ENCODE results near the gene ZEB2. TPM values are rescaled to one million over a fixed set of nuclear protein-coding genes. Genes with fewer than 3 reads are reported as not detected.

ZEB2 gene
- total and polyA plus RNA-seq, 2 donors from 2014 or later = 8.3 to 136 TPM

DNA sequence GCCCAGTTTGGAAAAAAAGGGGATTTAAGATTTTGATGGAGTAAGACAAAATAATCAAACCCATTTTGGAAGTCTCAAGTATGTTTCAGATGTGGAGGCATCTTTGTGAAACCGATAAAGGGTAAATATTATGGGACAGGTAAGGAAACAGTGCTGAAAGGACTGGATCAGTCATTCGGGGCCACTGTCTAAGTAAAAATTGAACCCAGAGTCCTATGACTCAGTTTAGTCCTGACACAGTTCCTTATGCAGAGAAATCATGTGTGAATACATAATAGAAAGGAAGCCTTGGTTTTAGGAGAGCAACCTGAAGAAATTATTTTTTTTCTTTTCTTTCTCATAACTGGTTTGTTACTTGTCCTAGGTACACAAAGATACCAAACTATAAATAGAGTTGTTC is 15.4 kb upstream of the ZEB2 start:
- Histone ChIP-seq H3K9me3 (ENCODE audit: control insufficient read depth in 2 of 3, insufficient read depth in 1 of 3, low read length in 3 of 3) (no peaks in the 10 kb centered on the region), H3K4me3 (ENCODE audit: low read length in 3 of 3) (no peak overlapping the region), H3K9ac (ENCODE audit: low read length in 3 of 3) (no peak overlapping the region), H3K27ac (ENCODE audit: low read depth in 2 of 2, low read length in 2 of 2) (no peak overlapping the region), H3K4me1 (ENCODE audit: control insufficient read depth in 2 of 3, insufficient read depth in 2 of 3, low read depth in 1 of 3, low read length in 3 of 3) (no peaks in the 10 kb centered on the region), H3K27me3 (ENCODE audit: control insufficient read depth, insufficient read depth, low read length) (no peaks in the 10 kb centered on the region), H3K36me3 (ENCODE audit: control insufficient read depth in 2 of 3, insufficient read depth in 3 of 3, low read length in 3 of 3) (no peaks in the 10 kb centered on the region)
- intact Hi-C loops (cut with DNase I) = no loop called here
- DNase-seq (no peak), FAIRE-seq (no peak)
- TF ChIP-seq, protein P1, sequence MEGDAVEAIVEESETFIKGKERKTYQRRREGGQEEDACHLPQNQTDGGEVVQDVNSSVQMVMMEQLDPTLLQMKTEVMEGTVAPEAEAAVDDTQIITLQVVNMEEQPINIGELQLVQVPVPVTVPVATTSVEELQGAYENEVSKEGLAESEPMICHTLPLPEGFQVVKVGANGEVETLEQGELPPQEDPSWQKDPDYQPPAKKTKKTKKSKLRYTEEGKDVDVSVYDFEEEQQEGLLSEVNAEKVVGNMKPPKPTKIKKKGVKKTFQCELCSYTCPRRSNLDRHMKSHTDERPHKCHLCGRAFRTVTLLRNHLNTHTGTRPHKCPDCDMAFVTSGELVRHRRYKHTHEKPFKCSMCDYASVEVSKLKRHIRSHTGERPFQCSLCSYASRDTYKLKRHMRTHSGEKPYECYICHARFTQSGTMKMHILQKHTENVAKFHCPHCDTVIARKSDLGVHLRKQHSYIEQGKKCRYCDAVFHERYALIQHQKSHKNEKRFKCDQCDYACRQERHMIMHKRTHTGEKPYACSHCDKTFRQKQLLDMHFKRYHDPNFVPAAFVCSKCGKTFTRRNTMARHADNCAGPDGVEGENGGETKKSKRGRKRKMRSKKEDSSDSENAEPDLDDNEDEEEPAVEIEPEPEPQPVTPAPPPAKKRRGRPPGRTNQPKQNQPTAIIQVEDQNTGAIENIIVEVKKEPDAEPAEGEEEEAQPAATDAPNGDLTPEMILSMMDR (IDR thresholded peaks at IDR 0.05; ENCODE audit: borderline replicate concordance, extremely low read depth, insufficient read depth) = no peak

DNA sequence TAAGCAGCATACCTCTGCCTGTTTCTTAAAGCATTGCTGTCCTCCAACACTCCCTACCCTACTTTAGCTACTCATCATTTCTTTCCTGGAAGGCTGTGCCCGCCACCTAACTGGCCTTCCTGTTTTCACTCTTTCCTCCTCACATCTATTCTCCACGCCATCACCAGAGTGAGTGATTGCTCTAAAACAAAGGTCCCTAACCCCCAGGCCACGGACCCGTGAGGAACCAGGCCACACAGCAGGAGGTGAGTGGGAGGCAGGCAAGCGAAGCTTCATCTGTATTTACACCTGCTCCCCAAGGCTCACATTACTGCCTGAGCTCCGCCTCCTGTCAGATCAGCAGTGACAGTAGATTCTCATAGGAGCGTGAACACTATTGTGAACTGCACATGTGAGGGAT is 13.3 kb upstream of the ZEB2 start:
- no peaks in the 10 kb centered on the region for H3K4me1 ChIP-seq (ENCODE audit: control insufficient read depth in 2 of 3, insufficient read depth in 2 of 3, low read depth in 1 of 3, low read length in 3 of 3)
- no peaks in the 10 kb centered on the region for H3K9me3 ChIP-seq (ENCODE audit: control insufficient read depth in 2 of 3, insufficient read depth in 1 of 3, low read length in 3 of 3)
- TF ChIP-seq, protein P1 (IDR thresholded peaks at IDR 0.05; ENCODE audit: borderline replicate concordance, extremely low read depth, insufficient read depth) = no peak
- no peak overlapping the region for H3K9ac ChIP-seq (ENCODE audit: low read length in 3 of 3)
- intact Hi-C loops (cut with DNase I) = no loop called here
- H3K4me3 ChIP-seq (ENCODE audit: low read length in 3 of 3) = no peak overlapping the region
- no peaks in the 10 kb centered on the region for H3K27me3 ChIP-seq (ENCODE audit: control insufficient read depth, insufficient read depth, low read length)
- H3K27ac ChIP-seq (ENCODE audit: low read depth in 2 of 2, low read length in 2 of 2) = no peak overlapping the region
- DNase-seq (no peak), FAIRE-seq (no peak)
- no peaks in the 10 kb centered on the region for H3K36me3 ChIP-seq (ENCODE audit: control insufficient read depth in 2 of 3, insufficient read depth in 3 of 3, low read length in 3 of 3)

DNA sequence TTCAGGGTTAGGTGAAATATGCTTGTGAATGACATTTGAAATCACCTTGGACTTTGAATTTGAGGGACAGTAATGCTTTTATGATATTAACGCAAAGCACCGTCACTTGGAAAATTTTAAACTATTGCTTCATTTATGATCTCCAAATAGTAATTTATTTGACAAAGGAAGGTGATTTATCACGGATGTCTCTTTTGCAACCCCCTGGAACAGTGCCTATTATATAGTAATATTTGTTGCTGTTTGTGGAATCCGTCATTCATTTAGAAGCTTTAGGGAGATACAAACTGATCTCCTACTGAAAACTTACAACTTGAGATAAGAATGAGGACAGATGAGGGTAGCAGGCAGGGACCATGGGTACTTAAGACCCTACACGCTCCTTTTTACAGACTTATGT is 10.7 kb upstream of the ZEB2 start:
- no peak for FAIRE-seq
- Histone ChIP-seq H3K36me3 (ENCODE audit: control insufficient read depth in 2 of 3, insufficient read depth in 3 of 3, low read length in 3 of 3) (no peaks in the 10 kb centered on the region), H3K27ac (ENCODE audit: low read depth in 2 of 2, low read length in 2 of 2) (no peak overlapping the region), H3K27me3 (ENCODE audit: control insufficient read depth, insufficient read depth, low read length) (no peaks in the 10 kb centered on the region), H3K9ac (ENCODE audit: low read length in 3 of 3) (no peak overlapping the region), H3K9me3 (ENCODE audit: control insufficient read depth in 2 of 3, insufficient read depth in 1 of 3, low read length in 3 of 3) (no peaks in the 10 kb centered on the region), H3K4me1 (ENCODE audit: control insufficient read depth in 2 of 3, insufficient read depth in 2 of 3, low read depth in 1 of 3, low read length in 3 of 3) (no peaks in the 10 kb centered on the region), H3K4me3 (ENCODE audit: low read length in 3 of 3) (no peak overlapping the region)
- TF ChIP-seq, protein P1 (IDR thresholded peaks at IDR 0.05; ENCODE audit: borderline replicate concordance, extremely low read depth, insufficient read depth) = no peak
- DNase-seq = no peak
- intact Hi-C loops (cut with DNase I) = no loop called here

DNA sequence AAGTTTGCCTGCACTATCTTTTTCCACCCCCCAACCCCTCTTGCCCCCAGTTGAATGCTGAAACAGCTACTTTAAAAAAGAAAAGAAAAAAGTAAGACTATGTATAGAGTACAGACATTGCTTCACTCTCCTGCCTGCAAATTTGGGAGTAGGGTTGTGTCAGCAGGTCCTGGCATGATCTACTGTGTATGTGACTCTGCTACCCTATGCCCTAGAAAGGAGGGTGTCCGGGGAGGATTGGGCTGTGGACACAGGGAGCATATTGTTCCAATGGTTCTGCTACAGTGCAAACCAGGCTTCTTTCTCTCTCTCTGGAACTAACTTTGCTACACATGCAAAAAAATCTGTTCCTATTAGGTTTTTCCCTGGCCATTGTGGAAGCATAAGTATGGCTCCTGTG is 9.9 kb upstream of the ZEB2 start:
- Histone ChIP-seq H3K27me3 (ENCODE audit: control insufficient read depth, insufficient read depth, low read length) (no peaks in the 10 kb centered on the region), H3K36me3 (ENCODE audit: control insufficient read depth in 2 of 3, insufficient read depth in 3 of 3, low read length in 3 of 3) (no peaks in the 10 kb centered on the region), H3K4me1 (ENCODE audit: control insufficient read depth in 2 of 3, insufficient read depth in 2 of 3, low read depth in 1 of 3, low read length in 3 of 3) (no peaks in the 10 kb centered on the region), H3K9me3 (ENCODE audit: control insufficient read depth in 2 of 3, insufficient read depth in 1 of 3, low read length in 3 of 3) (no peaks in the 10 kb centered on the region), H3K27ac (ENCODE audit: low read depth in 2 of 2, low read length in 2 of 2) (no peak overlapping the region), H3K9ac (ENCODE audit: low read length in 3 of 3) (no peak overlapping the region), H3K4me3 (ENCODE audit: low read length in 3 of 3) (no peak overlapping the region)
- DNase-seq = no peak
- no peak for FAIRE-seq
- intact Hi-C loops (cut with DNase I) = no loop called here
- TF ChIP-seq, protein P1 (IDR thresholded peaks at IDR 0.05; ENCODE audit: borderline replicate concordance, extremely low read depth, insufficient read depth) = no peak

All from kidney (tissue), 14 donors.